Measurements from ENCODE around the gene SPATA31C2. TPM values are rescaled to one million over a fixed set of nuclear protein-coding genes. Genes with fewer than 3 reads are reported as not detected.
"Not testable (repeated sequence)": the region's sequence is repeated elsewhere in the genome, so short reads cannot be mapped to it uniquely, and the experiment has no call there.

The SPATA31C2 gene
- total RNA-seq, result 0.37 TPM
- polyA plus RNA-seq, result 1 to 10 TPM in 1 of 4 donors, under 1 TPM in 2, not detected in 1; 0.10 to 1.4 (median 0.18) TPM

DNA sequence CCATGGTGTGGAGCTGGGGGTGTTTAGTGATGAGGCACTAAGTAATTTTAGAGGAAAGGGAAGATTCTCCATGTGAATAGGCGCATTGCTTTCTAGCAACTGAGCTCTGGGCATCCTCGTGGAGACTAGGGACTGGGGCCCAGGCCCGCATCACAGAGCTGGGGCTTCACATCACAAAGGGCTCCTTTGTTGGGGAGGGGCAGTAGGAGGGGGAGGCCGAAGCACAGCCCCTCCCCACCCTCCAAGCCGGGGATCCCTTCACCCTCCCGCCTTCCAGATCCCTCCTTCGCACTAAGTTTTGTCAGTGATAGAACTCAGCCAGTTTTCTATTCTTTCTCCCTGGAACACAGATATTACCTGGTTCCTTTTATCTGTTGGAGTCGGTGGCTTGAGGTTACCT is at the start of gene SPATA31C2:
SPATA31C2 (minus strand) TSS at position 101 of the 400 bp plus-strand sequence; CDS start at position 72, 29 bp downstream.
- not testable (repeated sequence) for DNase-seq; H3K4me1 ChIP-seq (ENCODE audit: control insufficient read depth, insufficient read depth, low read length, poor library complexity, severe bottlenecking); H3K9me3 Mint-ChIP-seq; H3K27ac Mint-ChIP-seq; H3K27me3 Mint-ChIP-seq; H3K27me3 ChIP-seq (ENCODE audit: control insufficient read depth, insufficient read depth, low read length); H3K36me3 Mint-ChIP-seq; ATAC-seq (ENCODE audit: low read depth in 2 of 2); H3K36me3 ChIP-seq (ENCODE audit: control insufficient read depth, insufficient read depth, low read length); H3K4me3 ChIP-seq (ENCODE audit: low read depth, low read length); H3K4me1 Mint-ChIP-seq; H3K4me3 Mint-ChIP-seq; H3K27ac ChIP-seq (ENCODE audit: insufficient read depth, low read length, poor library complexity, severe bottlenecking); H3K9me3 ChIP-seq (ENCODE audit: control insufficient read depth in 2 of 2, low read length in 2 of 2)

DNA sequence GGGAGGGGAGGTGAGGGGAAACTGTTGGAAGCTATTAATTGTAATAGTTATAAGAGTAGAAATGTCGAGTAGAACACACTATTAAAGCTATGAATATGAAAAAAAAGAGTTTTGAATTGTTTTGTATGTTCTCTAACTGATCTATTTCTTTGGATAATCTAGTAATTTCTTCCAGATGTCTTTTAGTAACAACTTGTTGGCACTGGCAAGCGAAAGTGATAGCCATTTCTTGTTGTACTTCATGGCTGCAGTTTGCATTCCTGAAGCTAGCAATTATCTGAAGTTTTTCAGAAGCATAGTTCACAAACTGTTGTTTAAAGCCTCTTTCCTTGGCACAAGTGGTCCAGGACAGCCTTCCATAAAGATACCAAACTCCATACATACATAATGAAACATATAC is 49.4 kb upstream of the SPATA31C2 start:
- Mint-ChIP-seq H3K27me3 (peaks cover 16% of the 10 kb centered on the region), H3K36me3 (no peaks in the 10 kb centered on the region), H3K4me1 (no peaks in the 10 kb centered on the region), H3K27ac (no peak overlapping the region), H3K4me3 (no peak overlapping the region), H3K9me3 (peaks cover 0 to 13% (median 2%) of the 10 kb centered on the region in 7 donors)
- DNase-seq, result no peak
- Histone ChIP-seq H3K27ac (ENCODE audit: insufficient read depth, low read length, poor library complexity, severe bottlenecking) (no peak overlapping the region), H3K27me3 (ENCODE audit: control insufficient read depth, insufficient read depth, low read length) (peaks cover 2% of the 10 kb centered on the region), H3K4me1 (ENCODE audit: control insufficient read depth, insufficient read depth, low read length, poor library complexity, severe bottlenecking) (no peaks in the 10 kb centered on the region), H3K4me3 (ENCODE audit: low read depth, low read length) (no peak overlapping the region), H3K9me3 (ENCODE audit: control insufficient read depth in 2 of 2, low read length in 2 of 2) (no peaks in the 10 kb centered on the region), H3K36me3 (ENCODE audit: control insufficient read depth, insufficient read depth, low read length) (no peaks in the 10 kb centered on the region)
- ATAC-seq (ENCODE audit: low read depth in 2 of 2), result no peak

DNA sequence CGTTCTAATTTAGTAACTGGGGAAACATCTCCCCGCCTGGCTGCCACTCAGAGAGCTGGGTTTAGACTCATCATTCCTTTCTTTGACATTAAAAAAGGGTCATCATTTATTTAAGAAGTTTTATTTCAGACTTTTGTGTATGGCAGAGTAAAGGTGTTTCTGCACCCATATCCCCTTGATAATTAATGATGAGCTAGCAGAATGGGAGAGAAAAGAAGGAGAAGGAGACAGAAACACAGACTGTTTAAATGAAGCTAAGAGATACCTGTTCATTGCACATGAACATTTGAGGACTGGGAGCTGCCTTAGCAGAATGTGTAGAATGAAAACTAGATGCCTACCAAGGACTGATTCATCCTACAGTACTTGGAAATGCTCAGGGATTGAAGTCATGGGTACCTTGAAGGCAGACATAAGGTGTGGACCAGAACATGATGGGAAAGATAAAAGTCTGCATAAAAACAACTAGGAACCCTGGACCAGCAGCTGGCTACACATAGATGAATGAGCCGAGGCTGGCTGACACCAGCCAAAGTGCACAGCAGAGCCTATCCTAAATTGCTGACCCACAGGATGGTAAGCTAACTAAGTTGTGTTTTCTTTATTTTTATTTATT is 48.3 kb upstream of the SPATA31C2 start:
- no peak overlapping the region for H3K4me3 ChIP-seq (ENCODE audit: low read depth, low read length)
- Mint-ChIP-seq H3K4me1 (no peaks in the 10 kb centered on the region), H3K27me3 (peaks cover 14% of the 10 kb centered on the region), H3K9me3 (peaks cover 0 to 13% (median 2%) of the 10 kb centered on the region in 7 donors), H3K36me3 (no peaks in the 10 kb centered on the region), H3K4me3 (no peak overlapping the region), H3K27ac (no peak overlapping the region)
- no peaks in the 10 kb centered on the region for H3K36me3 ChIP-seq (ENCODE audit: control insufficient read depth, insufficient read depth, low read length)
- no peaks in the 10 kb centered on the region for H3K4me1 ChIP-seq (ENCODE audit: control insufficient read depth, insufficient read depth, low read length, poor library complexity, severe bottlenecking)
- no peaks in the 10 kb centered on the region for H3K9me3 ChIP-seq (ENCODE audit: control insufficient read depth in 2 of 2, low read length in 2 of 2)
- ATAC-seq (ENCODE audit: low read depth in 2 of 2) (no peak), DNase-seq (no peak)
- no peak overlapping the region for H3K27ac ChIP-seq (ENCODE audit: insufficient read depth, low read length, poor library complexity, severe bottlenecking)
- peaks cover 2% of the 10 kb centered on the region for H3K27me3 ChIP-seq (ENCODE audit: control insufficient read depth, insufficient read depth, low read length)

DNA sequence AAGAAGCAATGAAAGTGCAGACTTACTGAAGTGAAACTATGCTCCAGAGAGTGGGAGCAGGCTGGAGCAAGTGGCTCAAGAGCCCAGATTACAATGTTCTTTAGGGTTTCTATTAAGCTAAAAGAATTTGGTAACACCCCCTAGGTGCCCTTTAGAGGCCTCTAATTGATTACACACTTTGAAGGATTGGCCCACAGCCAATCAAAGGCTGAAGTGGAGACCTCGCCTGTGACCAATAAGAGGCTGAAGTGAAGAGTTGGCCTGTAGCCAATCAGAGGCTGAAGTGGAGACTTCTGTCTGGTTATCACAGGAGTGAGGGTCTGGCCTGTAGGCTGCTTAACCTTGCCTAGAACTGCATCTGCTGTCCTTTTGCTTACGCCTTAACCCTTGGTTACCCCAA is 46.7 kb upstream of the SPATA31C2 start:
- Histone ChIP-seq H3K4me3 (ENCODE audit: low read depth, low read length) (no peak overlapping the region), H3K9me3 (ENCODE audit: control insufficient read depth in 2 of 2, low read length in 2 of 2) (no peaks in the 10 kb centered on the region), H3K27me3 (ENCODE audit: control insufficient read depth, insufficient read depth, low read length) (peaks cover 2% of the 10 kb centered on the region), H3K4me1 (ENCODE audit: control insufficient read depth, insufficient read depth, low read length, poor library complexity, severe bottlenecking) (no peaks in the 10 kb centered on the region), H3K27ac (ENCODE audit: insufficient read depth, low read length, poor library complexity, severe bottlenecking) (no peak overlapping the region), H3K36me3 (ENCODE audit: control insufficient read depth, insufficient read depth, low read length) (no peaks in the 10 kb centered on the region)
- no peak for ATAC-seq (ENCODE audit: low read depth in 2 of 2)
- no peaks in the 10 kb centered on the region for H3K36me3 Mint-ChIP-seq
- H3K4me3 Mint-ChIP-seq, result no peak overlapping the region
- peaks cover 0 to 5% (median 0%) of the 10 kb centered on the region in 7 donors for H3K9me3 Mint-ChIP-seq
- peaks cover 0 to 1% (median 0%) of the 10 kb centered on the region in 4 donors for H3K4me1 Mint-ChIP-seq
- DNase-seq, result no peak
- no peak overlapping the region for H3K27ac Mint-ChIP-seq
- H3K27me3 Mint-ChIP-seq, result peaks cover 17% of the 10 kb centered on the region

DNA sequence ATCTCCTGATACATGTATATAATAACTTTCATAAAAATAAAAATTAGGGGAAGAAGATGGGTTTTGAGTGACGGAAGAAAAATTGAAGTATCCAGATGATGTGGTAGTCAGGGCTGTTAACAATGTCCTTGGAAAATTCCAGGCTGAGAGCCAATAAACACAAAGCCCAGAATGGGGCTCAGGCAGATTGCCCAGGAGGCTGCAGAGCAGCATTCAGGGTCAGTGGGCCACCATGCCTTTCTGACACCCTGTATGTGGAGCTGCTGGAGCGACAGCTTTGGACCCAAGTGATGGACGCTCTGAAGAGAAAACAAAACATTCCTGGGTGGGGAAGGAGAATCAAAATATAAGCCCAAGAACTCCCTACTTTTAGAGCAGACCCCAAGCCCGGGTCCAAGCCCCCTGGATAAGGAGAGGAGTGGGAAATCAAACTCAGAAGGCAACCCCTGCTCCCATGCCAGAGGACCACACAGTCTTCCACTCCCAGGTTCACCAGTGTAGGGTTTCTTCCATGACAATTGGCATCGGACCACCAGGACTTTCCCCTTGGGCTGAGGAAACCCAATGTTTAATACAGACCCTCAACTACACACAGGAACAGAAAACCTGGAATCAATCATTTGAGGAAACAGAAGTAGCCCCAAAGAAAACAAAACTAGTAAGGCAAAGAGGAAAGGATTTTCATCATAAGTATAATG is 45.7 kb upstream of the SPATA31C2 start:
- Histone ChIP-seq H3K36me3 (ENCODE audit: control insufficient read depth, insufficient read depth, low read length) (no peaks in the 10 kb centered on the region), H3K27me3 (ENCODE audit: control insufficient read depth, insufficient read depth, low read length) (peaks cover 2% of the 10 kb centered on the region), H3K4me1 (ENCODE audit: control insufficient read depth, insufficient read depth, low read length, poor library complexity, severe bottlenecking) (no peaks in the 10 kb centered on the region), H3K27ac (ENCODE audit: insufficient read depth, low read length, poor library complexity, severe bottlenecking) (no peak overlapping the region), H3K9me3 (ENCODE audit: control insufficient read depth in 2 of 2, low read length in 2 of 2) (no peaks in the 10 kb centered on the region), H3K4me3 (ENCODE audit: low read depth, low read length) (no peak overlapping the region)
- DNase-seq, result no peak
- H3K4me3 Mint-ChIP-seq, result no peak overlapping the region
- H3K4me1 Mint-ChIP-seq, result peaks cover under 1 to 4% (median 3%) of the 10 kb centered on the region in 4 donors
- peaks cover 9% of the 10 kb centered on the region for H3K27me3 Mint-ChIP-seq
- peaks cover 0 to under 1% (median 0%) of the 10 kb centered on the region in 7 donors for H3K9me3 Mint-ChIP-seq
- no peaks in the 10 kb centered on the region for H3K36me3 Mint-ChIP-seq
- H3K27ac Mint-ChIP-seq, result no peak overlapping the region
- no peak for ATAC-seq (ENCODE audit: low read depth in 2 of 2)

DNA sequence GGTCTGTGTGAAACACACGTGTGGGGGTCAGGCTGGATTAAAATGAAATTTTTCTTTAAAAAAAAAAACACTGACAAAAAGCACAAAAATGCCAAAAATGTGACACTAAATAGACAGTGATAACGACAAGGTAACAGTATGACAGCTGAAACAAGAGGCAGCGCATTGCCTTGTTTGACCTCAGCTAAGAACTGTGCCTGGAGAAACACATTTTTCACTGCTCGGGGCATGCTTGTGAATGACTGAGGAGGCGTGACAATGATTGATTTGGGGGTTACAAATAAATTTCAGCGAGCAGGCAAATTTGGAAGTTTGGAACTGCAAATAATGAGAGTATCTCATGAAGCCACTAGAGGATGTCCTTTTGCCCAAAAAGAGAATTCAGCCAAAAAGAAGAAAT is 44.2 kb upstream of the SPATA31C2 start:
- H3K27ac ChIP-seq (ENCODE audit: insufficient read depth, low read length, poor library complexity, severe bottlenecking), result no peak overlapping the region
- peaks cover 2% of the 10 kb centered on the region for H3K27me3 ChIP-seq (ENCODE audit: control insufficient read depth, insufficient read depth, low read length)
- no peaks in the 10 kb centered on the region for H3K9me3 Mint-ChIP-seq
- no peak overlapping the region for H3K4me3 Mint-ChIP-seq
- DNase-seq, result no peak
- H3K27ac Mint-ChIP-seq, result no peak overlapping the region
- no peaks in the 10 kb centered on the region for H3K36me3 Mint-ChIP-seq
- peaks cover 5 to 11% (median 7%) of the 10 kb centered on the region in 4 donors for H3K4me1 Mint-ChIP-seq
- H3K9me3 ChIP-seq (ENCODE audit: control insufficient read depth in 2 of 2, low read length in 2 of 2), result no peaks in the 10 kb centered on the region
- H3K4me3 ChIP-seq (ENCODE audit: low read depth, low read length), result no peak overlapping the region
- no peaks in the 10 kb centered on the region for H3K4me1 ChIP-seq (ENCODE audit: control insufficient read depth, insufficient read depth, low read length, poor library complexity, severe bottlenecking)
- no peak for ATAC-seq (ENCODE audit: low read depth in 2 of 2)
- no peaks in the 10 kb centered on the region for H3K36me3 ChIP-seq (ENCODE audit: control insufficient read depth, insufficient read depth, low read length)
- H3K27me3 Mint-ChIP-seq, result peaks cover 9% of the 10 kb centered on the region

DNA sequence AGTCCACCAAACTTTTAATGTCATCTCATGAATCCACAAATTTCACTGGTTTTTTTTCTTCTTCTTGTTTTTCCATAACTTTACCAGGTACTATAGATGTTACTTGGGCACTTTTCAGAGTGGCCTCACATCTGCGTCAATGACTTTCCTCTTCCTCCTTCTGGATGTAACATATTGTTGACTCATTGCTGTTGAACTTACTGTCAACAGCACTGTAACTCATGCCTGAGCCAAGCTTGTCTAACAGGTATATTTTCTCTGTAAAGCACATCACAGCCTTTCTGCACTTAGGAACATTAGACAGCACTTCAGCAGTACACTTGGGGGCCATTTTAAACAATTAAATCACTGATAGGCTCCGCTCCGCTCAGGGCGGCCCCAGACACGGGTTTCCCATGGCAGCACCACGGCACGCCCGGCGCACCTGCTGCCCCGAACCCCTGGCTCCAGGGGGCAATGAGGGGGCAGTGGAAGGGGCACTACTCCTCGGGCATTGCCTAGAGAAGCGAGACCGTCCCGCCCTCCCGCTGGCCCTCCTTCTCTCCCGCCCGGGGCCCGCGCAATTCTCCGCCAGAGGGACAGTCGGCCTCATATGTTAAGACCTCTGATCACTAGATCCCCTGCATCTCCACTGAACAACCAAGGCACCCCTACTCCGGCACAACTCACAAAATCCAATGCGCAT is 41.9 kb upstream of the SPATA31C2 start:
- Histone ChIP-seq H3K27ac (ENCODE audit: insufficient read depth, low read length, poor library complexity, severe bottlenecking) (no peak overlapping the region), H3K27me3 (ENCODE audit: control insufficient read depth, insufficient read depth, low read length) (peaks cover 2% of the 10 kb centered on the region), H3K36me3 (ENCODE audit: control insufficient read depth, insufficient read depth, low read length) (no peaks in the 10 kb centered on the region), H3K4me3 (ENCODE audit: low read depth, low read length) (no peak overlapping the region), H3K9me3 (ENCODE audit: control insufficient read depth in 2 of 2, low read length in 2 of 2) (no peaks in the 10 kb centered on the region), H3K4me1 (ENCODE audit: control insufficient read depth, insufficient read depth, low read length, poor library complexity, severe bottlenecking) (no peaks in the 10 kb centered on the region)
- peaks cover 5 to 14% (median 9%) of the 10 kb centered on the region in 4 donors for H3K4me1 Mint-ChIP-seq
- peaks cover 10% of the 10 kb centered on the region for H3K27me3 Mint-ChIP-seq
- ATAC-seq (ENCODE audit: low read depth in 2 of 2), result no peak
- H3K4me3 Mint-ChIP-seq, result no peak overlapping the region
- DNase-seq, result no peak
- no peaks in the 10 kb centered on the region for H3K36me3 Mint-ChIP-seq
- H3K9me3 Mint-ChIP-seq, result no peaks in the 10 kb centered on the region
- no peak overlapping the region for H3K27ac Mint-ChIP-seq

Measured in CD4-positive, CD25-positive, alpha-beta regulatory T cell (primary cell).